NOMO-1 treated with dmso at 0.1 percent for 144 hours (cell line): ENCODE measurements around the gene AEN.
A peak's percentile ranks its signal among the peaks of the same experiment; 100 is the strongest.

ENCODE experiments used
- DNase-seq: peaks from one replicate; lab custom pipeline; 2025; ENCODE audit not compliant: unreplicated experiment; lab: John Stamatoyannopoulos, UW

The AEN gene

GRCh38 chr15:88649753-88650551 lies 28.8 kb downstream of the AEN start:
- no peak for DNase-seq

GRCh38 chr15:88650556-88650955 lies 29.4 kb downstream of the AEN start:
- DNase-seq = no peak

DNA sequence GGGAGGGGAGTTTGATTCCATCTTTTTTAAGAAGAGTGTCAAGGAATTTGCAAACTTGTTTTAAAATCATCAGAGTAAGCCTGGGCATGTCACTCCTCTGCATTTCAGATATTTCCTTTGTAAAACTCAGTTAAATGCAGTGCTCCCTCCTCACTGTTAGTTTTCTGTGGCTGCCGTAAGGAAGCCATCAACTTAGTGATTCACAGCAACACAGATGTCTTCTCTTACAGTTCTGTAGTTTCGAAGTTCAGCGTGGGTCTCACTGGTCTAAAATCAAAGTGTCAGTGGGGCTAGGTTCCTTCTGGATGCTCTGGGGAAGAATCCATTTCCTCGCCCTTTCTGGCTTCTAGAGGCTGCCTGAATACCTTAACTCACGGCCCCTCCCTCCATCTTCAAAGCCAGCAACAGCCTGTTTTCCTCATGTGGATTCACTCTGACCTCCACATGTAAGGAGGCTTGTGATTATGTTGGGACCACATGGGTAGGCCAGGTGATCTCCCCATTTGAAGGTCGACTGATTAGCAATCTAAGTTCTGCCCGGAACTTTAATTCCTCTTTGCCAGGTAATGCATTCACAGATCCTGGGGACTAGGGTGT lies 30.1 kb downstream of the AEN start:
- no peak for DNase-seq

DNA sequence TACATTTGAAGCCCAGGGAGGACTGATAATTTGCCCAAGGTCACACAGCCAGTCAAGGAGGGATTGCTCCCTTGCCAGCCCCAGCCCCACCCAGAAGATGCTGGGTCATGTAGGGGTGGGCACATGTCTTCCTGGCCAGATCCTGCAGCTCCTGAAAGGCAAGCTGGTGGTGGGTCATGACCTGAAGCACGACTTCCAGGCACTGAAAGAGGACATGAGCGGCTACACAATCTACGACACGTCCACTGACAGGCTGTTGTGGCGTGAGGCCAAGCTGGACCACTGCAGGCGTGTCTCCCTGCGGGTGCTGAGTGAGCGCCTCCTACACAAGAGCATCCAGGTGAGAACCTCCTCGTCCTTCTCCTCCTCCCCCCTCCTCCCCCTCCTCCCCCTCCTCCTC lies 30.8 kb downstream of the AEN start:
- DNase-seq = no peak

DNA sequence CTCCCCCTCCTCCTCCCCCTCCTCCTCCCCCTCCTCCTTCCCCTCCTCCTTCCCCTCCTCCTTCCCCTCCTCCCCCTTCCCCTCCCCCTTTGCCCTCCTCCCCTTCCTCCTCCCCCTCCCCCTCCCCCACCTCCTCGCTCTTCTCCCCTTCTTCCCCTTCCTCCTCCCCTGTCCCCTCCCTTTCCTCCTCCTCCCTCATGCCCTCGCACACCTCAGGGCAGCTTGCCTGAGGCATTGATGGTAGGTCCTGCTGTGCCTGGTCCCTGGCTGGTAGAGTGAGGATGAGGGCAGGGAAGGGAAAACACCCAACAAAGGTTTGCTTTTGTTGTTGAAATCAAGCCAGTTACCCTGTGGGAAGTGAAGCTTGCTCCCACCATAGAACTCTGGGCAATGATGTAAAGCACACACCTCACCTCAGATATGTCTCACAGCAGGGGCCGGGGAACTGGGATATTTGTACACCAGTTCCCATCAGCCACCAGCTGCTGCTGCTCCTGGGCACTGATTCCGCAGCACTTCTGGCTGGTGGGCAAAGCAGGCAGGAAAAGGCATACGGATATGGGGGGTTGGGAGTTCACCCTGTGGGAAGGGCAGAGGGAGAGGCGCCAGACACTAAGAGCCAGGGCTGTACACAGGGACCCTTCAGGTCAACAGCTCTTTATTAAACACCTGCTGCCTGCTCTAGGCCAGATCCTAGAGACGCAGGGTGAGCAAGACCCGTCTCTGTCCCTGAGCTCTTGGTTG lies 31.5 kb downstream of the AEN start:
- DNase-seq = no peak

GRCh38 chr15:88653200-88654064 lies 32.3 kb downstream of the AEN start:
- no peak for DNase-seq

GRCh38 chr15:88654430-88655102 lies 33.4 kb downstream of the AEN start:
- no peak for DNase-seq

GRCh38 chr15:88655103-88655553 lies 34.0 kb downstream of the AEN start:
- no peak for DNase-seq

DNA sequence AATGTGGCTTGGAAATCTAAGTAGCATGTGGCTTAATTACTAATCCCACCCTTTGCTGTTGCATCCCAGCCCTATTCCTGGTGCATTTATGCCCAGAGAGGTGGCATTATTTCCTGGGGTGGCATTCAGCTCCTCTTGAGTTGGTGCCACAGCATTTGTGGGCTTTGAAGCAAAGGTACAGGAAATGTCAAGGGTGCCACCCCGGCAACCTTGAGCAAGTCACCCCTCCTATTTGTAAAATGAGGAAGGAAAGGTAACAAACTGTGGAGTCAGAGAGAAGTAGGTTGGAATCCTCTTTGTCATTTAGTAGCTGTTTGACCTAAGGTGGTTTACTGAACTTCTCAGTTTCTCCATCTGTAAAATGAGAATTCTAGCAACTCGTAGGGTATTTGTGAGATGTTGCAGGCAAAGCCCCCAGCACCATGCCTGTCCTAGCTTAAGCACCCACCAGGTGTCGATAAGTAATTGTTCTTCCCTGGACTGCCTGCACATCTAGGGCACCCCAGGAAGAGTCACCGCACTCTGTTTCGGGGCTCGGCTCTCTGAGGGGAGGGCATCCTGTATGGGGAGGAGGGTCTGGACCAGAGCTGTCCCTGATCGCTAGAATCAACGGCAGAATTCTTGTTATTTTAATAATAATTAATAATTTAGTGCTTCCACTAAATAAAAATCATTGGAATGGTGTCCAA lies 34.8 kb downstream of the AEN start:
- DNase-seq = no peak

GRCh38 chr15:88656760-88657221 lies 35.7 kb downstream of the AEN start:
- no peak for DNase-seq

DNA sequence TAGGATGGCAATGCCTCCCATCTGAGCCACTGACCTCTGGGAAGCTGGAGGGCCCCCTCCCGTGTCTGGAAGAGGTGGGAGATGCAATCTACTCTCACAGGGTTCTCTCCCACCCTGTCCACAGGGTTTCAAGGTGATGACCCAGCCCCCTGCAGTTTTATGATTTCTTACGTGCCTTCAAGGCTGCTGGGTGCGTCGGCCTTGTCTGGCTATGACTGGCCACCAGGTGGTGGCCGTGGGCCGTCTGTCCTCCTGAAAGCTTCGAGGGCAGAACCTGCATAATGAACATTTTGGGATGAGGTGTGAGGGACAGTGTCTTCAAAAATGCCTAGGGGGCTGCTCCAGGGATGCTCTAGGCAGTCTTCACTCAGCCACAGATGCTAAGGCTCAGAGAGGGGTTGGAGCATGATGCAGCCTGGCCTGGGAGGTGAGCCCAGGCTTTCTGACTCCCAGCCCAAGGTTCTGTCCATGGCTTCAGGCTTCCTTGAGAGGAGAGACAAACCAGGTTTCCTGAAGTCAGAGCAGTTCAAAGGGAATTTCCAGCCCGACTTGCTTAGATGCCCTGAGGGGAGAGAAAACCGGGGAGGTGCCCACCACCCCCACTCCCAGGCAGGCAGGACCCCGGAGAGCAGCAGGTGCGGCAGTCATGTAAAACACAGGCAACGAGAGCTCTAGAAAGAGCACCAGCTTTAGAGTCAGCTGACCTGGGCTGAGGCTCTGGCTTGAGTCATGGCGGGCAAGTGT lies 36.4 kb downstream of the AEN start:
- DNase-seq = peak; percentile 11

- DNase-seq = no peak
Measured at GRCh38 chr15:88658070-88658965, 37.2 kb downstream of the AEN start.

DNA sequence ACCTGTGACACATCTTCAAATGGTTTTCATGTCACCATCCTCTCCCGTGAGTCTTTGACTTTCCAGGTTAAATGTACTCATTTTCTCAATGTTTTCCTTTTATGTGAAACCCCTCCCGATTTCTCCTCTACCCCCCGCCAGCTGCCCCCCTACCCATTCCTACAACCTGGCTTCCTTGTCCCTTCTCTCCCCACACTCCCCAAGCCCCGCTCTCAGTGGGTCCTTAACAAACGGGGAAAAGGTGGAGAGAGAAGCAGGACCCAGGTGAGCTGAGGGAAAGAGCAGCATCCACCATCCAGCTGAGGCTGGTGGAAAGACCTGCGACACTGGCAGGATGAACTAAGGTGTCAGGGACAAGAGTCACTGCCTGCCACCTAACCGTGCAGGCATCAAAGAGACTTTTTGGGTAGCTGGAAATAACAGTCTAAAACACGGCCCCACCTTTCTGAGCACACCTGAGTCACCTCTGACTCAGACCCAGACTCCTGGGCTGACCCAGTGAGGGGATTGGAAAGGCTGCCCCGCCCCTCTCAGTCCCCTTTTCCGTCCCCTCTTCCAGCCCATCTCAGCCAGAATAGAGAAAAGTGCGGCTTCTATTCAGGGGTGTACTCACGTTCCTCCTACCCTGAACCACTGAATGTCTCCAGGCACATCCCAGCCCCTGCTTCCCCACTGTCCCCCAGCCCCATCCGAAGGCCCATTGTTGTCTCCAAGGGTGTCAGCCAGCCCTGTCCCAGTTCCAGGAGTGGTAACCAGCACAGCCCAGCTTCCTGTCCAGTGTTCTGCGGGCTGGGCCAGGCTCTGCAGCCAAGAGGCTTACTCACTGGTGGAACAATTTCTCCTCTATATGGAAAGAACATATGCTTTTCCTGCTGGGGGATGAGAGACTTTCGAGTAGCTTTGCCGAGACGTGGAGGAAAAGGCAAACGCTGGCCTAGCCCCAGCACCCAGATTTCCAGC lies 38.1 kb downstream of the AEN start:
- DNase-seq = no peak

DNA sequence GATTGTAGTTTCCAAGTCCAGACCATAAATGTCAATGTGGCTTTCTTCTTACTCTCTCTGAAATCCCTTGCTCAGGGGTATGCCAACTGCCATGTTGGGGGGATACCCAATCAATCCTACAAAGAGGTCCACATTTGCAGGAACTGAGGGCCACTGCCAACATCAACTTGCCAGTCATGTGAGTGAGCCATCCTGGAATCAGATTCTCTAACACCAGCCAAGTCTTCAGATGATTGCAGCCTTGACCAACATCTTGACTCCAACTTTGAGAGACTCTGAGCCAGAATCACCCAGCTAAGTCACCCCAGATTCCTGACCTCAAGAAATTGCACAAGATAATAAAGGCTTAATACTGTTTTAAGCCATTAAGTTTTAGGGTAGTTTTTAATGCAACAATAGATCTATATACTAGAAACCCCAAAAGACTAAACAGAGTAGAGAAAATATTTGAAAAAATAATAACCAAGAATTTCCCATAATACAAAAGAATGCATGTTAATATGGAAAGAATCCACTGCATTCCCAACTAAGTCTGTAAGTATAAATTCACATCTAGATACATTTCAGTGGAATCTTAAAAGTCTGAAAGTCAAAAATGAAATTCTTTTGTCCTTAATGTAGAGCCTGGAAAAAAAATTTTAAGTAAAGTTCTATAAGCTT lies 40.0 kb downstream of the AEN start:
- no peak for DNase-seq

DNA sequence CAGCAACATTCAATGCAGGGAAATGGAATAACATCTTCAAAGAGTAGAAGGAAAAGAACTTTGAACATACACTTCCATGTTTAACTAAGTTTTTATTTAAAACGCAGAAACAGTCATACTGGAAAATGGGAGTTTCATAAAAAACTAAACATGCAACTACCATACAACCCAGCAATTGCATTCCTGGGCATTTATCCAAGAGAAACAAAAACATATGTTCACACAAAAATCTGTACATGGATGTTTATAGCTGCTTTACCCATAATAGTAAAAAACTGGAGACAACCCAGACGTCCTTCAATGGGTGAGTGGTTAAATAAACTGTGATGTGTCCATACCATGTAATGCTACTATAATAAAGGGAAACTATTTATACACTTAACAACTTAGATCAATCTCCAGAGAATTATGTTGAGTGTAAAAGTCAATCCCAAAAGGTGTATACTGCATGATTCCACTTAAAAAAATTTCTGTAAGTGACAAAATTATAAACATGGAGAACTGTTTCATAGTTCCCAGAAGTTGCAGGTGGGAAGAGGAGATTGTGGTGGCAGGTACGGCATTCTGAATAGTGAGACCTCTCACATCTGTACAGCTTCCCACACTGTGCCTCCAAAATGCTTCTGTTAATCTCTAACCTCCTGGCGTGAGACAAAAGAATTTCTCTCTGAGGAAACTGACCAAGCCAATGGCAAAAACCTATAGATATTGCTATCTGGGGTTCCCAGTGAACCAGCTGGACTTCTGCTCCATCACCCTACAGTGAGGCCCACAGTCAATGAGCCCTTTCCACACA lies 40.8 kb downstream of the AEN start:
- no peak for DNase-seq
